GM18907 (cell line): Measurements from ENCODE around the gene TNFAIP2.
"Not testable (repeated sequence)": the region's sequence is repeated elsewhere in the genome, so short reads cannot be mapped to it uniquely, and the experiment has no call there.

Source experiments
- ATAC-seq: cut with Tn5 transposase; IDR thresholded peaks from one replicate; pipeline ENCODE4 v1.9.1; 2021; ENCODE audit warnings: mild to moderate bottlenecking, moderate library complexity; ENCODE audit not compliant: unreplicated experiment

TNFAIP2 gene

GRCh38 chr14:103149351-103150237 is 26.3 kb downstream of the TNFAIP2 start:
- no peak for ATAC-seq

DNA sequence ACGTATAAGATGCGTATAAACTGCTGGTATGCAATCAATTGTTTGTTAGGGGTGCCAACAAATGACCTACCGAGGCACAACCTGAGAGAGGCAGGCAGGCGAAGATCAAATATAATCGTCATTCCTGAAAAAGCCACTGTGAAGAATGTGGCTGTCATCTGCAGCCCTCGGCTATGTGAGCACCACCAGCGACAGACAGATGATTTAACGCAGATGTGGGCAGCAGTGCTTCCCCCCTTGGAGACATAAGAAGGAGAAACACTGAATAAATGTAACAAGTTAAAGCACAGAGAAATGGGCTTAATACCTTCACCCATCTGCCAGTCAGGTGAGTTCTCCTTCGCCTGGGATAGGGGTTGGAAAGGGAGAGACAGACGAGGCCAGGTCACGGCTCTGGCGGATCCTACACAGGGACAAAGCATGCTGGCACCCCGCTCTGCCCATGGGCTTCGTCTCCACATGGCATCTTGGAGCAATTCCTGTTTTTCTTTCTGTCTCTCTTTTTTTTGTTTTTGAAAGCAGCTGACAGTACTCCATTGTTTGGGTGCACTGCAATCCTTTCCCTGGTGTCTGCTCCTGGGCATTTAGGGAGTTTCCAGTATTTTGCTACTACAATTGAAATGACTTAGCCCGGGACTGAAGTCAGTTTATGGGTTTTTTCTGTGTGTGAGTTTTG is 28.1 kb downstream of the TNFAIP2 start:
- ATAC-seq, result no peak

GRCh38 chr14:103155010-103155409 is 31.7 kb downstream of the TNFAIP2 start:
- no peak for ATAC-seq

DNA sequence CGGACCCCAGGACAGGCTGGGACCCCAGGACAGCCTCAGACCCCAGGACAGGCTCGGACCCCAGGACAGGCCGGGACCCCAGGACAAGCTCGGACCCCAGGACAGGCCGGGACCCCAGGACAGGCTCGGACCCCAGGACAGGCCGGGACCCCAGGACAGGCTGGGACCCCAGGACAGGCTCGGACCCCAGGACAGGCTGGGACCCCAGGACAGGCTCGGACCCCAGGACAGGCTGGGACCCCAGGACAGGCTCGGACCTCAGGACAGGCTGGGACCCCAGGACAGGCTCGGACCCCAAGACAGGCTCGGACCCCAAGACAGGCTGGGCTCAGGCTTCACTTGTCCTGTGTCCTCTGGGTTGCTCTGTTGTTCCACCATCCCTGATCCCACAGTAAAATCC is 32.2 kb downstream of the TNFAIP2 start:
- not testable (repeated sequence) for ATAC-seq

DNA sequence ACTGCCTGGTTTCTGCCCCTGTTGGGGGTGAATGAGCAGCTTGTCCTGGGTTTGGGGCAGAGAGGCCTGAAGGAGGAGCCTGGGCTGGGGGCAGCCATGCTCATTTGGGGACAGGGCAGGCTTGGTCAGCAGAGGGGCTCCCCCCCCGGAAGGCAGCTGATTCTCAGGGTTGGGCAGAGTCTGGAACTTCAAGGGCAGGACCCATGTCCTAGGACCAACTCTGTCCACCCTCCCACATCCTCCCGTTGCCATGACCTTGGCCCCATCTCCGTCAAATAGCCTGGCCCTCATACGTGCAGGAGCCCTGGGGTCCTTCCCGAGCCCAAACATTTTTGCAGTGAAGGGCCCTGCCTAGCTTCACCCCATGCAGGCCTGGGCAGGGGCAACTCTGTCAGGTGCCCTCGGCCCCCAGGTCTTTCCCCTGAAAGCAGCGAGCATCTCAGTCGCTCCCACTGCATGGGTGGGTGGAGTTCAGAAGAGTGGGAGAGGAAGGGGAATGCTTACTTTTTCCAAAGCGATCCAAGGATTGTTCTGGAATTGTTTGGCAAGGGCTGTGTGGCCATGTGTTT is 32.6 kb downstream of the TNFAIP2 start:
- ATAC-seq, result no peak

DNA sequence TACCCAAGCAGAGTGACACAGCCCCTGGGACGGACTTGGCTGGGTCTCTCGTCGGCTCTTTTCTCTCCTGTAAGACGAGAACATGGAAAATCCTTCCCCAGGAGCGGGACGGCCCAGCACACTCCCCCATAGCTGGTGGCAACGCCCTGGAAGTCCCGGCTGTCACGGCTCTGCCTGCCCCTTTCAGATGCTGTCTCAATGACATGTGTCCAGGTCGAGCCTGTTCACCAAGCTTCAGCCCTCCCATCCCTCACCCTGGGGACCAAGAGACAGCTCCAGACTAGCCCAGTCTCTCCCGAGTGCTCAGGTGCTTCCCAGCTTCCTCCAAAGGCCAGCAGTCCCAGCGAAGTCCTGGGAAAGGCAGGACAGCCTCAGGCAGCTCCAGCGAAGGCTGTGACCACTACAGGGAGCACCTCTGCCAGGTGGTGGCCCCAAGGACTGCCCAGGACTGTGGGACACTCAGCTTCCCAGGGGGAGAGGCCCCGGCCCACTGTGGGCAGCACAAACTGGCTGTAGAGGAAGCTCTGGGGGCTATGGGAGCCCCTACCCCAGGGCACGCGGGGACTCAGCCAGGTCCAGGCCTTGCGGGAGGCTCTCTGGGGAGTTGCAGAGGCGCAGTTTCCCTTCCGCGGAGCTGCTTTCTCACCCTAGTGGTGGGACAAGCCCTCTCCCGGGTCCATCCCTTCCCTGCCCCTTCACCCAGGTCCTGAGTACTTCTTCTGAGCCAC is 33.6 kb downstream of the TNFAIP2 start:
- ATAC-seq, result no peak

DNA sequence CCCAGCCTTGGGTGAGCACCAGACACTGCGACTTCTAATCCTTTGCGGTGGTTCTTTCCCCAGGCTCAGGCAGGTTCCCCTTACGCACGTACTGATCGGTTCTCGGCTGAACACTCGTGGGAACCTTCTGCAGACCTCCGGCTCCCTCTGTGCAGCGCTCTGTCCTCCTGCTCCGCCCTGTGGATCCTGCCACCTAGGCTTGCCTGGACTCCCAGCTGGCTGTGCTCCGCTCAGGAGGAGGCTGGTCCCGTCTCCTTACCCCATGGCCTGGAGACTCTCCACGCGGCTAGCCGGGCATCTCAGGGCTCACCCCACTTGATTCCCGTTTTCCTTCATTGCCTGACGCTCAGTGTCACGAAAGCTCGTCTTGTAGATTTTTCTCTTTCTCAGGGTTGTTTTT is 34.7 kb downstream of the TNFAIP2 start:
- ATAC-seq, result no peak

DNA sequence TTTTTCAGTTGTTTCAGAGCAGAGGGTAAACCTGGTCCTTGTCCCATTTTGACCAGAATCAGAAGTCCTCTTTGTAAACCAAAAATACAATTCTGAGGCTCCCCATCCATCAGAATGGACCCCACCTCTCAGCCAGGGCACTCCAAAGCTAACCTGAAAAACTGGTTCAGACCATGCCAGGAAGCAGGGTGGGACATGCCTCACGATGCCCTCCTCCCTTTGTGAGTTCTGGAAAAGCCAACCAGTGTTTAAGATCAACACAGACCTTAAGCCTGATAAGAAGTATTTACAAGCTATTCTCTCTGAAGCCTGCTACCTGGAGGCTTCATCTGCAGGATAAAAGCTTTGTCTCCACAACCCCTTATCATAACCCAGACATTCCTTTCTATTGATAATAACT is 35.4 kb downstream of the TNFAIP2 start:
- ATAC-seq, result no peak

GRCh38 chr14:103160321-103161053 is 37.2 kb downstream of the TNFAIP2 start:
- ATAC-seq, result no peak

- ATAC-seq, result no peak
Measured at GRCh38 chr14:103161054-103161397, 37.8 kb downstream of the TNFAIP2 start.

DNA sequence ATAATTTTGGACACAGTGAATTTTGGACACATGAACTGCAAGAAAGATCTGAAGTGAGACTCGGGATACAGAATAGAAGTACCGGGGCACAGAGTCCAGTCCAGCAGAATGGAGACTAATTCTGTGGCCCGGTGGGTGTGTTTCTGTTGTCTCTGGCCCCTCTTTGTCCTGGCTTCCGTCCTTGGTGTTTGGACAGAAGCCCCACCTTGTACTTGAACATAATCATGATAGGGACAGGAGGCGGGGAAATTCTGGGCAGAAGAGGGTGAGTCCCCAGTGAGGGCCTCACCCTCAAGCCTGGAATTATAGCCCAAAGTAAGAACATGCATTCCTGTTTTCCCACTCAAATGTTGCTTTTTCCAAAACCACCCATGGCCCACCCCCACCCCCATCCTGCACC is 39.9 kb downstream of the TNFAIP2 start:
- no peak for ATAC-seq

DNA sequence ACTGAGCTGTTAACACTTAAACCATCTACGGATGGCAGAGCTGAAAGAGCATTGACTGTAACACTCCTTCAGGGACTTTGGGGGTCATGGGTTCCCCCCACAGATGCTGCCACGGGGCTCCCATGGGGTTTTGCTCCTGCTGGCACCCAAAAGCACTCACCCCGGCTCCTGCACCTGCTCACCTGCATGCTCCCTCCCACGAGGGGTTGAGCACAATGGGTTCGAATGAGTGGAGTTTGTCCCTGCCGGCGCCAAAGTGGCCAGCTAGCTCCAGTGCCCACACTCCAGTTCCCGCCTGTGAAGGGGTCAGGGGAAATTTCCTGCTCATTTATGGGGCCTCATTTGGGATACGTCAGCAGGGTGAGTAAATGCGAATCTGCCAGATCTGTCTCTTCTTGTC is 40.7 kb downstream of the TNFAIP2 start:
- no peak for ATAC-seq

DNA sequence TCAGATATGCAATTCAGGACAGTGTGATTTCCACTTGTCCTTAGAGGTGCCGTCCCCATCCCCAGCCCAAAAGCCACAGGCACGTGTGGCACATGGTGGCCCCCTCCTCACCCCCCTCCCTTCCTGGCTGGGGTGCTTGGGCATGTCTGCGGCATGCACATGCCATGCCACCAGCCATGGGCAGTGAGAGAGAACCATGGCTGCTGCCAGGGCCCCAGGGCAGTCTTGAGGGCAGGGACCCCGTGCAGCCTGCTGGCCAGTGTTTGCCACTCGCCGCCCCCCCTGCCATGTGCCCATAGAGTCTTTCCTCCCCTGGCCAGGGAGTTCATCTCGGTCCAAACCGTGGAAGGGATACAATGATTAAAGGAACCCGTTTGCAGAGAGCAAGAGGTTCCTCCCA is 41.5 kb downstream of the TNFAIP2 start:
- no peak for ATAC-seq

DNA sequence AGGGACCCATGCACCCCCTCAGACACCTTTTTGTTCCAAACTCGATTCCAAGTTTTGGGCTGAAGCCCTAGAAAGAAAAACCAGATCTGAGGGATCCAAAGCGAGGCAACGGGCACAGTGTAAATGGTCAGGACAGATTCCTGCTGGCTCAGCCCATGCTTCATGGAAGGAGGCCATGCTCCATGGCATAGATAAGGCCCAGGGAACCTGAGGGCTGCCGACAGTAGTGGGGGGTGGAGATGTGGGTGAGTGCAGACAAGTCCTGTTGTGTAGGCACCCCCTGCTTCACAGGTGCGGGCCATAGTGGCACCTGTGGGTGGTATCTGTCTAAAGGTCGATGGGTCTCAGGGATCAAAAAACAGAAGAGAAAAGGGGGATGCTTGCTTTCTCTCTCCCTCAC is 42.1 kb downstream of the TNFAIP2 start:
- ATAC-seq, result no peak

- ATAC-seq, result no peak
Measured at GRCh38 chr14:103169954-103170353, 46.7 kb downstream of the TNFAIP2 start.

DNA sequence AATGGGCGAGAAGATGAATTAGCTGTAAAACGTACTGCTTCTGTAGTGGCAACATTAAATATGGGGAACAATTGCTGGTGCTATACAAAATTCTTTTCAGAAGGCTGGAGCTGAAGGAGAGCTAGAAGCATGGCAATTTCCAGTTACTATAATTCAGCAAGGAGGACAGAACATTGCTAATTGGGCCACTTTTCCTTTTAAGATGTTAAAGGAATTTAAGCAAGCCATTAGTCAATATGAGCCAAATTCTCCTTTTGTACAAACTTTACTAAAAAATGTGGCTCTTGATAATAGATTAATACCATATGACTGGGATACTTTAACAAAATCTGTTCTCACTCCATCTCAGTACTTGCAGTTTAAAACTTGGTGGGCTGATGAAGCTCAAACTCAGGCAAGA is 47.9 kb downstream of the TNFAIP2 start:
- ATAC-seq, result not testable (repeated sequence)

GRCh38 chr14:103172921-103173320 is 49.7 kb downstream of the TNFAIP2 start:
- no peak for ATAC-seq

DNA sequence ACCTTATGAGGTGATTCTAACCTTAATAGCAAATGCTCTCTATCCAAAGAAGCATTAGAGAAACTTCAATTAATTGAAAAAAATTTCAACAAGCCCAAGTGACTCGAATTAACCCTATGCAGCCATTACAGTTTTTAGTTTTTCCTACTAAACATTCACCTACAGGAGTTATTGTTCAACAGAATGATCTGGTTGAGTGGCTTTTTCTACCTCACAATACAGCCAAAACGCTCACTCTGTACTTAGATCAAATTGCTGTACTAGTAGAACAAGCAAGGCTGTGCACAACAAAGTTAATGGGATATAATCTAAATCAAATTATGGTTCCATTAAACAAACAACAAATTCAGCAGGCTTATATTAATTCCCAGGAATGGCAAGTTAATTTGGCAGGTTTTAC is 50.6 kb downstream of the TNFAIP2 start:
- not testable (repeated sequence) for ATAC-seq

DNA sequence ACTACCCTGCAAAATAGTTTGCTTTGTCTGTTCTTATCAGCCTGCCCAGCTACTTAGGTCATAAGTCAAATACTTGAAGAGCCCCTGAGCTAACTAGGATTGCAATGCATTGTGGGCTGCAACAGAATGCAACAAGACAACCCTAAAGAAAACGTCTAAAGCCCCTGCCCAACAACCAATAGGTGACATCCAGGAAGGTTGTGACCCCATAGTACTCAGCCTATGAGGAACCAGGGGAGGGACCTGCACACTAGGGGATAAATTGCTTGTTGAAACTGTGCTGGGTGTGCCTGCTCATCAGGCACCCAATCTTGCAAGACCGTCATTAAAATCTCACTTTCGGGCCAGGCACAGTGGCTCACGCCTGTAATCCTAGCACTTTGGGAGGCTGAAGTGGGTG is 52.9 kb downstream of the TNFAIP2 start:
- ATAC-seq, result not testable (repeated sequence)

- ATAC-seq, result no peak
Measured at GRCh38 chr14:103177376-103177775, 54.1 kb downstream of the TNFAIP2 start.

DNA sequence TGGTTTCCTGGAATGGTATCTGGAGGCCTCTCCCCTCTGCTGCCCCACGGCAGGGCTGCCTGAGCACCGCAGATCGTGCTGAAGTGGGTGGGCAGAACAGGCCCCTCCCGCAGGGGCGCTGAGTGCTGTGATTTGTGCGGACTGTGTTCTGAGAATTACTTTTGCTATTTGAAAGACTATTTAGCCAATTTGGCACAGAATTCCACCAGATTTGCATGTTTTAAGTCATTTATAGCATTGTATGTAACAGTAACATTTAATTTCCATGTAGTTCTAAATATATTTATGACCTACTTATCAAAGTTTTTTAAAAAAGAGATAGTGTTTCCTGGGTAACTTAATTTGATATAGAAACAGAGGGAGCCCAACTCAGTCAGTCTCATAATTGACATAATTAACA is 55.3 kb downstream of the TNFAIP2 start:
- ATAC-seq, result no peak
